Testis (tissue), 3 donors: ENCODE data around the gene MAOA. TPM values are rescaled to one million over a fixed set of nuclear protein-coding genes. Genes with fewer than 3 reads are reported as not detected.

Experiments
- DNase-seq: peaks from one replicate; pipeline ENCODE4 v3.0.0-alpha.2; 2019
- H3K27ac ChIP-seq, 2 donors: fragments of 200-600 bp; sonication (generic); one replicate each; pipeline ENCODE4 v1.5.1; 2019
- H3K27me3 ChIP-seq: fragments of 200-600 bp; sonication (generic); one replicate; pipeline ENCODE4 v1.5.1; 2019
- H3K36me3 ChIP-seq: fragments of 200-600 bp; sonication (generic); one replicate; pipeline ENCODE4 v1.5.1; 2017; ENCODE audit warnings: low read depth; ENCODE audit errors: missing control alignments
- H3K4me1 ChIP-seq: fragments of 200-600 bp; sonication (generic); one replicate; pipeline ENCODE4 v1.5.1; 2019
- H3K4me3 ChIP-seq, 2 donors: fragments of 200-600 bp; sonication (generic); one replicate each; pipeline ENCODE4 v1.5.1; 2017 to 2019
- H3K9me3 ChIP-seq: fragments of 200-600 bp; sonication (generic); one replicate; pipeline ENCODE4 v1.5.1; 2017
- CTCF ChIP-seq, 3 experiments: fragments of 450-650 bp in 2 of 3; fragments of 200-600 bp in 1 of 3; sonication (generic) in 1 of 3; IDR thresholded peaks; one replicate each; pipeline ENCODE4 v1.5.1; 2016 to 2019; ENCODE audit warnings: antibody characterized with exemption in 3 of 3, mild to moderate bottlenecking in 2 of 3, moderate library complexity in 1 of 3
- POLR2A ChIP-seq: fragments of 450-650 bp; IDR thresholded peaks from one replicate; pipeline ENCODE4 v1.6.1; 2017; ENCODE audit warnings: antibody characterized with exemption, mild to moderate bottlenecking, moderate library complexity
- WGBS, 2 donors: methylation state at CpG; one replicate each; pipeline ENCODE4 v1.1.5; 2018; 5-methylcytosine and 5-hydroxymethylcytosine counted together
- intact Hi-C: fragments of 100-400 bp; cut with DNase I; formaldehyde crosslinking; loops from one replicate; pipeline ENCODE4 v1.15.1; 2023; ENCODE audit warnings: low total_unique reads
- polyA plus RNA-seq: library from polyadenylated mRNA; stranded (reverse); fragments of 350-450 nt; fragmentation: Illumina TruSeq; extraction: RNeasy Lipid Tissue Mini Kit (QIAGEN cat#74804); gene quantifications from one replicate; pipeline ENCODE4 v1.2.3, GENCODE V29; 2014; ENCODE audit warnings: low read depth, low replicate concordance; ENCODE audit not compliant: insufficient read depth
- total RNA-seq, 2 donors: library from RNA; depleted of rRNA; stranded (reverse); fragments of >200 nt; gene quantifications; one replicate each; pipeline ENCODE4 v1.2.3, GENCODE V29; 2016

Gene MAOA
- total and polyA plus RNA-seq, 3 donors from 2014 or later = 6.5 to 12.3 (median 11.8) TPM

- no peak overlapping the region for H3K27ac ChIP-seq
- no peaks in the 10 kb centered on the region for H3K36me3 ChIP-seq
- no peaks in the 10 kb centered on the region for H3K9me3 ChIP-seq
- intact Hi-C loops = no loop called here
- TF ChIP-seq CTCF (IDR thresholded peaks at IDR 0.05) (no peak), POLR2A (no peak)
- DNase-seq = no peak
- WGBS, 2 donors = 73 to 80% methylated on average over 2 of the region's 2 CpGs
- no peaks in the 10 kb centered on the region for H3K4me1 ChIP-seq
- no peak overlapping the region for H3K4me3 ChIP-seq
- no peaks in the 10 kb centered on the region for H3K27me3 ChIP-seq
Measured at GRCh38 chrX:43679778-43680177, 23.7 kb downstream of the MAOA start.

GRCh38 chrX:43682726-43683125 lies 26.6 kb downstream of the MAOA start:
- no peaks in the 10 kb centered on the region for H3K4me1 ChIP-seq
- no peak for TF ChIP-seq CTCF (IDR thresholded peaks at IDR 0.05)
- TF ChIP-seq POLR2A = no peak
- intact Hi-C loops = no loop called here
- H3K9me3 ChIP-seq = no peaks in the 10 kb centered on the region
- no peak for DNase-seq
- no peaks in the 10 kb centered on the region for H3K27me3 ChIP-seq
- no peaks in the 10 kb centered on the region for H3K36me3 ChIP-seq
- H3K4me3 ChIP-seq = no peak overlapping the region
- no peak overlapping the region for H3K27ac ChIP-seq

GRCh38 chrX:43685221-43685620 lies 29.1 kb downstream of the MAOA start:
- no peak for DNase-seq
- 97 to 100% methylated on average over 2 of the region's 2 CpGs for WGBS, 2 donors
- Histone ChIP-seq H3K27me3 (no peaks in the 10 kb centered on the region), H3K36me3 (no peaks in the 10 kb centered on the region), H3K9me3 (no peaks in the 10 kb centered on the region), H3K4me3 (no peak overlapping the region), H3K4me1 (no peaks in the 10 kb centered on the region), H3K27ac (no peak overlapping the region)
- no peak for TF ChIP-seq POLR2A
- TF ChIP-seq CTCF (IDR thresholded peaks at IDR 0.05) = no peak
- intact Hi-C loops = no loop called here

- WGBS, 2 donors = 94 to 95% methylated on average over 1 of the region's 1 CpG
- Histone ChIP-seq H3K27ac (no peak overlapping the region), H3K27me3 (no peaks in the 10 kb centered on the region), H3K36me3 (no peaks in the 10 kb centered on the region), H3K4me3 (no peak overlapping the region), H3K9me3 (no peaks in the 10 kb centered on the region), H3K4me1 (no peaks in the 10 kb centered on the region)
- DNase-seq = no peak
- no peak for TF ChIP-seq CTCF (IDR thresholded peaks at IDR 0.05)
- intact Hi-C loops = no loop called here
Measured at GRCh38 chrX:43688586-43688985, 32.5 kb downstream of the MAOA start.

- intact Hi-C loops = no loop called here
- no peaks in the 10 kb centered on the region for H3K27me3 ChIP-seq
- no peak overlapping the region for H3K4me3 ChIP-seq
- TF ChIP-seq POLR2A (no peak), CTCF (IDR thresholded peaks at IDR 0.05) (no peak)
- DNase-seq = no peak
- no peaks in the 10 kb centered on the region for H3K9me3 ChIP-seq
- WGBS, 2 donors = 80 to 90% methylated on average over 2 to 3 of the region's 3 CpGs
- H3K4me1 ChIP-seq = no peaks in the 10 kb centered on the region
- H3K27ac ChIP-seq = no peak overlapping the region
- no peaks in the 10 kb centered on the region for H3K36me3 ChIP-seq
Measured at GRCh38 chrX:43693602-43694406, 37.7 kb downstream of the MAOA start.
